Hepatocyte (in vitro differentiated cells): Measurements from ENCODE around the gene TMEM123.

Experiments
- CTCF ChIP-seq: fragments of 200-600 bp; sonication (generic); IDR thresholded peaks from 2 replicates; pipeline ENCODE4 v1.5.1; 2016; ENCODE audit warnings: antibody characterized with exemption, mild to moderate bottlenecking; ENCODE audit not compliant: poor library complexity
- EZH2 ChIP-seq: fragments of 200-600 bp; sonication (generic); IDR thresholded peaks from 2 replicates; pipeline ENCODE4 v1.6.1; 2016; ENCODE audit warnings: antibody characterized with exemption, mild to moderate bottlenecking, borderline replicate concordance

DNA sequence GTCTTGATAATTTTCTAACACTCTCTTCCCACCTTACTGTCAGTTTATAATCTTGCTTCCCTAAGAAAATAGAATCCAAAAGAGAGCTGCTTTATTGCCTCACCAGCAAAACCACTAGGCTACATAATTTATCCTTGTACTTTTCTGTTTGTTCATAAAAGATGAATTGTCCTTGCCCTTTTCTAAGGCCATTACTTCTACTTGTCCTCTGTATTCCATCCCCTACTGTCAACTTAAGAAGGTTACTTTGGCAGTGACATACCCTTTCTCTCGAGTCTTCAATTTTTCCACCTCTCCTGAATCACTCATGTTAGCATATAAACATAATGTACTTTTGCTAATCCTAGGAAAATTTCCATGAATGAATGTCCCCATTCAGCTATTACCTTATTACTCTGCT is 87.6 kb downstream of the TMEM123 start:
- no peak for TF ChIP-seq CTCF
- no peak for TF ChIP-seq EZH2
